Natural killer cell treated with Interleukin-12 subunit alpha and Interleukin-12 subunit beta and Interleukin-15 and Interleukin-18, amount 100 ng/mL, for 72 hours (primary cell): ENCODE measurements around the gene PRKG1. TPM values are rescaled to one million over a fixed set of nuclear protein-coding genes. Genes with fewer than 3 reads are reported as not detected.

Source experiments
- ATAC-seq, 2 donors: fragments of 150-1000 bp; cut with Tn5 transposase in 1 of 2; sonication (Bioruptor Pico), chemical (Tn5 transposase) in 1 of 2; 2 replicates each; pipeline ENCODE4 v1.10.0; 2021
- DNase-seq: peaks from one replicate; pipeline ENCODE4 v3.0.0; 2022; ENCODE audit warnings: low spot score
- H3K27ac Mint-ChIP-seq, 2 donors: 1 replicate in 1 of 2; 2 replicates in 1 of 2; pipeline ENCODE4 v1.8.0; 2022; ENCODE audit warnings: mixed read lengths in 2 of 2, mild to moderate bottlenecking in 1 of 2, moderate library complexity in 1 of 2
- H3K27me3 Mint-ChIP-seq, 2 donors: 1 replicate in 1 of 2; 2 replicates in 1 of 2; pipeline ENCODE4 v1.8.0; 2022; ENCODE audit warnings: mixed read lengths in 2 of 2
- H3K36me3 Mint-ChIP-seq: one replicate; pipeline ENCODE4 v1.8.0; 2022; ENCODE audit warnings: mixed read lengths
- H3K4me1 Mint-ChIP-seq, 2 donors: 1 replicate in 1 of 2; 2 replicates in 1 of 2; pipeline ENCODE4 v1.8.0; 2022; ENCODE audit warnings: low read depth in 2 of 2, mixed read lengths in 2 of 2, mild to moderate bottlenecking in 1 of 2
- H3K4me3 Mint-ChIP-seq: one replicate; pipeline ENCODE4 v1.8.0; 2022; ENCODE audit warnings: mixed read lengths
- H3K9me3 Mint-ChIP-seq: 2 replicates; pipeline ENCODE4 v1.8.0; 2022; ENCODE audit warnings: mixed read lengths
- total RNA-seq, 2 donors: library from RNA; stranded (reverse); gene quantifications; one replicate each; pipeline ENCODE4 v1.2.3, GENCODE V29; 2022

PRKG1 gene
- total RNA-seq, 2 donors from 2014 or later: 0.10 TPM; not detected in 1

DNA sequence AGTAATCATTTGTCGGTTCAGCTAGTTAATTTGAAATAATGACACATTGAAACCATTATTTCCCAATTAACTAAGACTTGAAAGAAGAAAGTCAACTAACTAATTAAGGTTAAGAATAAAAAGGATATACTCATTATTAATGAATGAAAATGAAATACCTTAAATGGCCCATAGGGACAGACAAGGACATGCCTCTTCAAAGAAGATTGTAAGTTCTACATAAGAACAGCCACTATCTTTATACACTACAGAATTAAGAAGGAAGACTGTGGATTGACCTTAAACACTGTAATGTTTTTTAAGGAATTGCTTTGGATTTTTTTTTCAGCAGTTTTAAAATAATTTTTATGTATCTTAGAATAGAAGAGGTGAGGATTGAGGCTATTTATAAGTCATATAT, 564.5 kb downstream of the PRKG1 start:
- DNase-seq (no peak), ATAC-seq (no peak)
- Mint-ChIP-seq H3K4me3 (no peak overlapping the region), H3K27me3 (peaks cover 0 to 1% of the 10 kb centered on the region in 2 donors), H3K36me3 (no peaks in the 10 kb centered on the region), H3K27ac (no peak overlapping the region), H3K9me3 (peaks cover under 1% of the 10 kb centered on the region), H3K4me1 (no peaks in the 10 kb centered on the region)

DNA sequence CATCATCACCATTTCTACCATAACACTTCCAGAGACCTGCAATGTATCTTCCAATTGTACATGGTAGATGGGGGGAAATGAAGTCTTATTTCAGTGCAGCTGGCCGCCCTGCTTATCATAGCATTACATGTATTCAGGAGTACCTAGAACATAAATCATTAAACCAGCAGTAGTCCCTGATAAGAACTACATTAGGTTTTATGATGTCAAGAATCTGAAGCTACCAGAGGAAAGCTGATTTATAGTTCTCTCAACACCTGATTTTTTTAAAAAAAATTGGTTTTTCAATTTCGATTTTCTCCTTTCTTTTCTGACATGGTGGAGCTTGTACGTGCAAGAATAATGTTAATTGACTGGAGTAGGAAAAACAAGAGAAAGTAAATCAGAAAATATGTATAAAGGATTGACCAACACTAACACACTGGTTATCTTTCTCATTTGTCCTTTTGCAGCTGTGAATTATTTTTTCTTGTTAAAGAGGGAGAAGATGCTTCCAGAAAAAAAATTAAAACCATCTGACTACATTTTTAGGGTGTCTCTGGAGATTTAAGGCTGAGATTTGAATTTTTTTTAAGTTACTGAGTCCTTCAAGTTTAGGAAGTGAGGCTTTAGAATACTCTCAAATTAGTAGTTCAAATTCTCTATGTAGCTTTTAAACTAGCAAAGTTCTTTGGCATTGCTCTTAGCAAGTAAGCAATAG, 566.0 kb downstream of the PRKG1 start:
- Mint-ChIP-seq H3K4me3 (no peak overlapping the region), H3K4me1 (no peaks in the 10 kb centered on the region)
- DNase-seq: no peak

DNA sequence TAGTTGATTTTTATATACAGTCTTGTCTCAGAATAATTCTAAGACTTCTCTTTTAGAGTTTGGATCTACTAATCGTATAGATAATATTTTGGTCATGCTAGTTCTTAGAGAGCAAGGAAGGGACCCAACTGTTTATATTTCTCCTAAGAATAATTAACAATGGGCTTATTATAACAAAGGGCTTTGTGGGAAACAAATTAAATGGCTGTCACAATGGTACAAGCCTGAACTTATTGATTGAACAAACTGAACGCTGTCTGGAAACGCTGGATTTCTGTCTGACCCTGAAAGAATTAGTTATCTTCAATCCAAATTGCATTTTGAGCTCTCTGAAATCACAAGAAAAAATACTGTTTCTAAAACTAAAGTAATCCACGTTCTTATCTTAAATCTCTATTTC, 568.3 kb downstream of the PRKG1 start:
- H3K9me3 Mint-ChIP-seq: peaks cover 5% of the 10 kb centered on the region
- peaks cover 2 to 6% of the 10 kb centered on the region in 2 donors for H3K27me3 Mint-ChIP-seq
- DNase-seq (no peak), ATAC-seq (no peak)
- H3K4me1 Mint-ChIP-seq: no peaks in the 10 kb centered on the region
- no peak overlapping the region for H3K27ac Mint-ChIP-seq
- no peaks in the 10 kb centered on the region for H3K36me3 Mint-ChIP-seq
- H3K4me3 Mint-ChIP-seq: no peak overlapping the region

More for the DNA sequence above, 566.0 kb downstream of the PRKG1 start:
- ATAC-seq: no peak
- Mint-ChIP-seq H3K36me3 (no peaks in the 10 kb centered on the region), H3K27ac (no peak overlapping the region), H3K9me3 (peaks cover 5% of the 10 kb centered on the region), H3K27me3 (peaks cover 2 to 6% of the 10 kb centered on the region in 2 donors)

DNA sequence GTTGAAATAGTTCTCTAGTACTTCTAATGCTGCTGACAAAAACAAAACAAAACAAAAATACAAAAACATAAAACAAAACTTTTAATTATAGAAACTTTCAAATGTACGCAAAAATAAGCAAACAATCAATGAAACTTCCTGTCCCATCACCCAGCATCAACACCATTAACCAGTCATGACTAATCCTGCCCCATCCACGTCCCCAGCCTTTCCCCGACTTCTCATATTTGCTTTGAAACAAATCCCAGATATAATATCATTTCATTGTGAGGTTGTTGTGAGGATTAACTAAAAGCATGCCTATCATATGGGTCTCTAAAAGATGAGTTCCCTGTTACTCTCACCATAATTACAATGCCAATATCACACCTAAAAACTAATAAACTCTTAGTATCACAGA, 569.4 kb downstream of the PRKG1 start:
- Mint-ChIP-seq H3K9me3 (peaks cover 5% of the 10 kb centered on the region), H3K4me1 (no peaks in the 10 kb centered on the region), H3K27ac (no peak overlapping the region), H3K27me3 (peaks cover 2 to 6% of the 10 kb centered on the region in 2 donors), H3K4me3 (no peak overlapping the region), H3K36me3 (no peaks in the 10 kb centered on the region)
- ATAC-seq (no peak), DNase-seq (no peak)

DNA sequence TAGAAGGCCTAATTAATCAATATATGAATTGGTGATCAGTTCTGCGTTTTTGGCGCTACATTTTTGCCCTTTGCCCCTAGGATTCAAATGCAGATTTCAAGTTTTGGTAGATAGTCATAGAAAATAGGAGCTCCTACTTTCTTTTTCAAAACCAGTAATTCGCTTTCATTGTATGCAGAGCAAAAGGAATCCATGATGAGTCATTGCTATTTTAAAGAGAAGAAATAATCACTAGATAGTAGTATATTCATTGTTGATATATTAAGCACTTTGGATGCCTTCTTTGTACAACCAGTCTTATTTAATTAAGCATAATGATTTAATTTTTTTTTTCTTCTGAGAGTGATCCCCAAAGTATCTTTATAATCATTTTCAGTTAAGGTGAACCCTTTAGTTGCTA, 574.8 kb downstream of the PRKG1 start:
- Mint-ChIP-seq H3K36me3 (no peaks in the 10 kb centered on the region), H3K27me3 (peaks cover 2 to 4% of the 10 kb centered on the region in 2 donors), H3K4me3 (no peak overlapping the region), H3K9me3 (peaks cover 2% of the 10 kb centered on the region), H3K27ac (no peak overlapping the region), H3K4me1 (no peaks in the 10 kb centered on the region)
- no peak for DNase-seq
- no peak for ATAC-seq

DNA sequence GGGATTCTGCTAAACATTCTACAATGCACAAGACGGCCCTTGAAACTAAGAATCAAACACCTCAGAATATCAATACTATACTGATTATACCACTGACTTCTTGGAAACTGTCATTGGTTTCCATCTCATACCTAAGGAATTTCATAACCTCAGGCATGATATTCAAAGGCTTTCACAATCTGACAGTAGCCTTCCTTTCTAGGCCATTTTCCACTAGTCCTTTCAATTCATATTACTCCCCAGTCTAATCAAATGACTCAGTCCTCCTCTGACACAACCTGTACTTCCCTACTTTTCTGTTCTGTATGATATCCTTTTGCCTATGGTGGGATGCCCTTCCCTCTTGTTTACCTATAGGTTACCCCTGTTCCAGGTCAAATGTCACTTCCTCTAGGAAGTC, 576.8 kb downstream of the PRKG1 start:
- H3K4me1 Mint-ChIP-seq: no peaks in the 10 kb centered on the region
- ATAC-seq: no peak
- no peaks in the 10 kb centered on the region for H3K9me3 Mint-ChIP-seq
- DNase-seq: no peak
- H3K27me3 Mint-ChIP-seq: peaks cover 0 to 2% of the 10 kb centered on the region in 2 donors
- no peaks in the 10 kb centered on the region for H3K36me3 Mint-ChIP-seq
- H3K4me3 Mint-ChIP-seq: no peak overlapping the region
- H3K27ac Mint-ChIP-seq: no peak overlapping the region

DNA sequence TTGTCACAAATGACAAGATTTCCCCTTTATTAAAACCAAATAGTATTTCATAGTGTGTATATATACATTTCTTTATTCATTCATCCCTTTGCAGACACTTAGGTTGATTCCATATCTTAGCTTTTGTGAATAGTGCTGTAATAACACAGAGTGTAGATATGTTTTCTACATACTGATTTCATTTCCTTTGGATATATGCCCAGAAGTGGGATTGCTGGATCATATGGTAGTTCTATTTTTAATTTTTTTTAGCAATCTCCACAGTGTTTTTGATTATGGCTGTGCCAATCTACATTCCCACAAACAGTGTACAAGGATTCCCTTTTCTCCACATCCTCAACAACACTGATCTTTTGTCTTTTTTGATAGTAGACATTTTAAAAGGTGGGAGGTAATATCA, 578.7 kb downstream of the PRKG1 start:
- Mint-ChIP-seq H3K4me1 (no peaks in the 10 kb centered on the region), H3K4me3 (no peak overlapping the region), H3K9me3 (no peaks in the 10 kb centered on the region), H3K36me3 (no peaks in the 10 kb centered on the region), H3K27ac (no peak overlapping the region), H3K27me3 (peaks cover 0 to 2% of the 10 kb centered on the region in 2 donors)
- ATAC-seq: no peak
- DNase-seq: no peak

DNA sequence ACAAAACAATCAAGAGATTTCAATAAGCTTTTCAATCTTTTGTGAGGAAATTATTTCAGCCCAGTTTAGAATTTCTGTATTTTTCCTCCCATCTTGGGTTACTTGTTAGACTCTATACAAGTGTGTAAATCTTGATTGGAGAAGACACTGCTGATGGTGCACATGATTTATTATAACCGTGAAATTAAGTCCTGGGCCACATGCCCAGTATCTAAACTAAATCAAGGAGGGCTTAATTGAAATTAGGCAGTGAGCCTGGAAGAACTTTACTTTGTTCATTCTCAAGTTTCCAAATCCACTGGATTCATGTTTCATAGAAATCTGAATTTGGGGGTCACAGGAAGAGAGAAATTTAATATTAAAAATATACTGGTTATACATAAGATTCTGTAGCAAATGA, 580.6 kb downstream of the PRKG1 start:
- Mint-ChIP-seq H3K4me1 (no peaks in the 10 kb centered on the region), H3K36me3 (no peaks in the 10 kb centered on the region), H3K27ac (no peak overlapping the region), H3K27me3 (peaks cover 2 to 12% of the 10 kb centered on the region in 2 donors), H3K4me3 (no peak overlapping the region), H3K9me3 (no peaks in the 10 kb centered on the region)
- no peak for DNase-seq
- no peak for ATAC-seq

DNA sequence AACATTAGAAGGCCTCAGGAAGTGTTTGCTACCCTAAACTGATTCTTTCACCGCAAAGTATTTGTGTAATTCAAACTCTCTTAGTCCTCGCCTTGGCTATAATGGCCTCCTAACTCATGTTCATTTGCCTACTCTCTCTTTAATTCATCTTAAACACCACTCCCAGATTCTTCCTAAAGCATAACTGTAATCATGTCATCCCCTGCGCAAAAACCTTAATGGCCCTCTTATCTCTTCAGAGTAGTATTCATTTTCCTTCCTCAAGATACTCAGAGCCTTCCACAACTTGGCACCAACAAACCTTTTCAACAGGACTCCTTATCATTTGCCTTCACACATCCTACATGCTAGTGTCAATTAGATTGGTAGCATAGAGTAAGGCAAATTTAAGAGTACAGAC, 582.2 kb downstream of the PRKG1 start:
- Mint-ChIP-seq H3K4me1 (no peaks in the 10 kb centered on the region), H3K36me3 (no peaks in the 10 kb centered on the region), H3K27me3 (peaks cover 2 to 12% of the 10 kb centered on the region in 2 donors), H3K9me3 (no peaks in the 10 kb centered on the region), H3K27ac (no peak overlapping the region), H3K4me3 (no peak overlapping the region)
- no peak for DNase-seq
- no peak for ATAC-seq

DNA sequence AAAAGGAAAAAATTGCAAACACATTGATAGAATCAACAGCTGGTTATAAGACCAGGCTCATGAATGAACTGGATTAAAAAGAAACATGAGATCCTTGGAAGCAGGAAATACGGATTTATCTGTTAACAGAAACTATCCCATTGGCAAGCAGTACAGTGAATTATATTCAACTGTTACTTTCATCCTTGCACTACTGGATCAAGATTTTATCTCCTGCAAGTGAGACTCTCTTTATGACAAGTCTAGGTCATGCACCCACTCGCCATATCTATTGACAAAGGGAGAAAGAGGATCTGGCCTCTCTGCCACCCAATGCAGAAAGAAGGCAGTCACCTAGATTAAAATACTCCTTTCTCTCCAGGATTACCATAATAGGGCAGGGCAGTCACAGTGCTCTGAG, 583.7 kb downstream of the PRKG1 start:
- no peaks in the 10 kb centered on the region for H3K36me3 Mint-ChIP-seq
- no peak for ATAC-seq
- H3K27ac Mint-ChIP-seq: no peak overlapping the region
- no peak for DNase-seq
- H3K4me3 Mint-ChIP-seq: no peak overlapping the region
- H3K27me3 Mint-ChIP-seq: peaks cover 0 to 19% of the 10 kb centered on the region in 2 donors
- no peaks in the 10 kb centered on the region for H3K4me1 Mint-ChIP-seq
- H3K9me3 Mint-ChIP-seq: no peaks in the 10 kb centered on the region

DNA sequence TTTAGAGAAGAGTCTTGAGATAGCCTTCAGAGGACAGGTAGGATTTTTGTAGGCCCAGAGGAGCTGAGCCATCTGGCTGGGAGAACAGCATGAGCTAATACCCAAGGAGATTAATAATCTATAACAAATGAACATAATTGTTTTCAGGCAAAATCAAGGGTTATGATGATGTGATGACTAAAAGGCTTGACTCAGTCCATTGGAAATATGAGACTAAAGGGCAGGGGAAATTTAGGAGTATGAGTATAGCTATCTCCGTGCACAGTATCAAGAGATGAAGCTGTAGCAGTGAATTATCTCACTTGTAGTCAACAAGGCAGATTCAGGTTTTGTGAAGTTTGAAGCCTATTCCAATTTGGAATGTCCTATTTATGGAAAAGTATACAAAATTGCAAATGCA, 585.1 kb downstream of the PRKG1 start:
- no peaks in the 10 kb centered on the region for H3K36me3 Mint-ChIP-seq
- no peak overlapping the region for H3K4me3 Mint-ChIP-seq
- no peaks in the 10 kb centered on the region for H3K4me1 Mint-ChIP-seq
- ATAC-seq: no peak
- no peak for DNase-seq
- H3K27ac Mint-ChIP-seq: no peak overlapping the region
- H3K27me3 Mint-ChIP-seq: peaks cover 0 to 19% of the 10 kb centered on the region in 2 donors
- no peaks in the 10 kb centered on the region for H3K9me3 Mint-ChIP-seq

DNA sequence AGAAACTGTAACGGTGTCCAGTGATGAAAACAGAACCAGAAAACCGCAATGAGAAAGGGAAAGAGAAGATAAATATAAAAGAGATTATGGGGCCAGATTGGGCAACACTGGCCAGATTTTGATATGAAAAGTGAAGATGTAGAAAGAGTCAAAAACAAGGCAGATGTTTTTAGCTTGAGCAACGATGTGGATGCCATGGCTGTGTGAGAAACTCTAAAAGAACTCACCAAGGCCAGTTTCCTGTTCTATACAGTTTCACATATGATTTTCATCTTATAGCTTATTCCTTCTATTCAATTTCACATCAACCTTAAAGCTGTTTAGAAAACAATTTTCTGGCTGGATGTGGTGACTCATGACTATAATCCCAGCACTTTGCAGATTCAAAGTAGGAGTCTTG, 588.8 kb downstream of the PRKG1 start:
- no peaks in the 10 kb centered on the region for H3K4me1 Mint-ChIP-seq
- no peak overlapping the region for H3K27ac Mint-ChIP-seq

DNA sequence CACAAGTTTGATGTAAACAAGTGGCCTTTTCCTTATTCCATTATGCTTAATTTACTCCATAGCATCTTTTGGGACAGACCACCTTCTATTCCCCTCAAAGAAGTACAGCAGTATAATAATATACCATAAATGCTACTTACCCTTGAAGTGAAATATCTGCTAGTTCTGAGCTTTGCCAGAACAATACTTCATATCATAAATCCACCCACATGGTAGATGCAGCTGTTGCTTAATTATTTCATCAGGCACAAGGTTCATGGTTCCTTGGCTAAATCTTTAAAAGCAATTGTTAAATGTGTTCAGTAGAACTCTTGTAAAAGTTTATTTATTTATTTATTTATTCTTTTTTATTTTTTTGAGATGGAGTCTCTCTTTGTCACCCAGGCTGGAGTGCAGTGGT, 592.2 kb downstream of the PRKG1 start:
- Mint-ChIP-seq H3K4me1 (no peaks in the 10 kb centered on the region), H3K4me3 (no peak overlapping the region), H3K27me3 (peaks cover 5 to 16% of the 10 kb centered on the region in 2 donors), H3K9me3 (no peaks in the 10 kb centered on the region), H3K36me3 (no peaks in the 10 kb centered on the region), H3K27ac (no peak overlapping the region)
- no peak for ATAC-seq
- no peak for DNase-seq

More for the DNA sequence above, 588.8 kb downstream of the PRKG1 start:
- H3K27me3 Mint-ChIP-seq: peaks cover 5 to 26% of the 10 kb centered on the region in 2 donors
- H3K9me3 Mint-ChIP-seq: no peaks in the 10 kb centered on the region
- DNase-seq (no peak), ATAC-seq (no peak)
- no peaks in the 10 kb centered on the region for H3K36me3 Mint-ChIP-seq
- no peak overlapping the region for H3K4me3 Mint-ChIP-seq

DNA sequence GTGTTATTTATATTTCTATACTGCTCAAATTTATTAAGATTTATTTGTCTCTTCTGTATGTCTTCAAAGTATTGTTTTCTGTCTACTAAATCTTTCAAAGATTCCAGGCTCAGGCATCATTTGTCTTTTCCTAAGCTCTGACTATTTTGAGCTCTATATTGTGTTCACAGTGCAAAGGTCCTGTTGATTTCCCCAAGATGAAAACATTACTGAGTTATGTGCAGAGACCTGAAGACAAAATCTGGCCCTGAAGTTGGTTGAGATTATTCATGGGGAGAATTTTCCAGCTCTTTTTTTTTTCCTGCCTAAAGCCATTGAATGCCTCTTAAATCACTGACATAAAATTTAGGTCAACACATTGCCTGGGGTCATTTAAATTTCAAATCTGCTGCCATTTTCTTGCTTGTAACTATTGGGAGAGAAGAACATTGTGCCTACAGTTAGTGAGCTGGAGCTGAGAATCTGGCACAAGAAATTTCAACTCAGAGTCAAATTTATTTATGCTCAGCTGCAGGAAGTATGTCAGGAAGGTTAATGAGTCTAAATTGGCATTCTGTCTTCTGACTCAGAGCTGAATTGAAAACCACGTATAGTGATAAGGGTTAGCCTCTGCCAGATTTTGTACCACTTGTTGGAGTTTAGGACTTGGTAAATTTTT, 593.5 kb downstream of the PRKG1 start:
- H3K27me3 Mint-ChIP-seq: peaks cover 7 to 22% of the 10 kb centered on the region in 2 donors
- no peaks in the 10 kb centered on the region for H3K4me1 Mint-ChIP-seq
- no peaks in the 10 kb centered on the region for H3K9me3 Mint-ChIP-seq
- H3K36me3 Mint-ChIP-seq: peaks cover 9% of the 10 kb centered on the region
- no peak for ATAC-seq
- H3K27ac Mint-ChIP-seq: no peak overlapping the region
- H3K4me3 Mint-ChIP-seq: no peak overlapping the region
- DNase-seq: no peak
